Fibroblast of pulmonary artery (primary cell): Measurements from ENCODE around the gene PHLPP1.

ENCODE experiments used
- DNase-seq: peaks from one replicate; pipeline ENCODE4 v3.0.0-alpha.2; 2010; ENCODE audit warnings: low read depth
- H3K4me3 ChIP-seq: replicated peaks from 2 replicates; pipeline ENCODE4 v1.5.1; 2011; ENCODE audit warnings: low read depth, mild to moderate bottlenecking, control low read depth, low read length, moderate library complexity
- TF ChIP-seq, protein P1 (sequence below): IDR thresholded peaks from 2 replicates; pipeline ENCODE4 v1.5.1; 2011; ENCODE audit warnings: mild to moderate bottlenecking, control low read depth, low read length, inconsistent platforms; ENCODE audit errors: missing control alignments

Gene PHLPP1

GRCh38 chr18:62766266-62766665 is 50.9 kb downstream of the PHLPP1 start:
- no peak overlapping the region for H3K4me3 ChIP-seq
- TF ChIP-seq, protein P1, sequence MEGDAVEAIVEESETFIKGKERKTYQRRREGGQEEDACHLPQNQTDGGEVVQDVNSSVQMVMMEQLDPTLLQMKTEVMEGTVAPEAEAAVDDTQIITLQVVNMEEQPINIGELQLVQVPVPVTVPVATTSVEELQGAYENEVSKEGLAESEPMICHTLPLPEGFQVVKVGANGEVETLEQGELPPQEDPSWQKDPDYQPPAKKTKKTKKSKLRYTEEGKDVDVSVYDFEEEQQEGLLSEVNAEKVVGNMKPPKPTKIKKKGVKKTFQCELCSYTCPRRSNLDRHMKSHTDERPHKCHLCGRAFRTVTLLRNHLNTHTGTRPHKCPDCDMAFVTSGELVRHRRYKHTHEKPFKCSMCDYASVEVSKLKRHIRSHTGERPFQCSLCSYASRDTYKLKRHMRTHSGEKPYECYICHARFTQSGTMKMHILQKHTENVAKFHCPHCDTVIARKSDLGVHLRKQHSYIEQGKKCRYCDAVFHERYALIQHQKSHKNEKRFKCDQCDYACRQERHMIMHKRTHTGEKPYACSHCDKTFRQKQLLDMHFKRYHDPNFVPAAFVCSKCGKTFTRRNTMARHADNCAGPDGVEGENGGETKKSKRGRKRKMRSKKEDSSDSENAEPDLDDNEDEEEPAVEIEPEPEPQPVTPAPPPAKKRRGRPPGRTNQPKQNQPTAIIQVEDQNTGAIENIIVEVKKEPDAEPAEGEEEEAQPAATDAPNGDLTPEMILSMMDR, result no peak
- DNase-seq, result no peak

DNA sequence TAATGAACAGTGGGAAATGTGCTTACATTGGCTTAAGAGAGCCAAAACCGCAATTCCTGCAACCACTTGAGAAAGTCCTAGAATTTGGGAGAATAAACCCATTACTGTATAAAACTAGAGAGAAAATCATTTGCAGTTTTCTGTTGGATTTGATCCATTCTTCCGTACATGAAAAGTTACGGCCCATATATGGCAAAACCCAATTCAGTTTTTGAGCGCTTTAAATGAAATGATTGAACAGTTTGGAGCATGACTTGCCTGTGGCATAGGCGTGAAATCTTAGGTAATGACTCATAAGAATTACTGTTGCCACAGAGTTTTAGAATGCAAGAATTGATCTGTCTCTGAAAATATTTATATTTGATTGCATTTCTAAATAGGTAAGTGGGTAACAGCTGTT is 52.0 kb downstream of the PHLPP1 start:
- TF ChIP-seq, protein P1, result no peak
- no peak for DNase-seq
- H3K4me3 ChIP-seq, result no peak overlapping the region

DNA sequence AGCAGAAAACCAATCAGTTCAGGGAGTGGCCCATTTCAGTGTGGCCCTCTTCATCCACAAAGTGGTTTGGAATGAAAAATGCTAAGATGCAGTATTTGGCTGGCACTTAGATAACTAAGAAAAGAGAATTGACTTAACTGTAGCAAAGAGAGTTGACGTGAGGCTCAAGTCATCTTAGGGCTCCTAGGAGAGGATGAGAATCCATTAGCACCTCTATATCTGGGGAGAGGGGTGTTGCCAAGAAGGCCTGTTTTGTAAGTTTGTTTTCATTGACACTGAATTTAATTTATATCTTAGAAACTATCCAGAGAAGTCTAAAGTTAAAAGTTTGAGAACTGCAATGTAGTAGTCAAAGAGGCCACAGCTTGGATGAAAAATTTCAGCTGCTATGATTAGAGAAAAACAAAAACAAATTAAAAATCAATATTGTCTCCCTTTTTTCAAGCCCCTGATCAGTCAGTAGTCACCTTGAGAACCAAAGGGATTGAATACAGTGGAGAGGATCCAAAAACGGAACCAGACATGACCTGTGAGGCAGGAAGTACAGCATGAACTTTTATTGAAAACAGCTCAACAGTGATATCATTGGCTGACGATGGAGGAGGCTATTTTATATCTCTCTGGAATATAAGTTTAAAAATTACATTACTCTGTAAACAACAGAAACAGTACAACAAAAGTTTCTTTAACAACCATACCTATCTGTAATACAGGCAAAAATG is 52.7 kb downstream of the PHLPP1 start:
- no peak overlapping the region for H3K4me3 ChIP-seq
- DNase-seq, result no peak
- TF ChIP-seq, protein P1, result no peak

DNA sequence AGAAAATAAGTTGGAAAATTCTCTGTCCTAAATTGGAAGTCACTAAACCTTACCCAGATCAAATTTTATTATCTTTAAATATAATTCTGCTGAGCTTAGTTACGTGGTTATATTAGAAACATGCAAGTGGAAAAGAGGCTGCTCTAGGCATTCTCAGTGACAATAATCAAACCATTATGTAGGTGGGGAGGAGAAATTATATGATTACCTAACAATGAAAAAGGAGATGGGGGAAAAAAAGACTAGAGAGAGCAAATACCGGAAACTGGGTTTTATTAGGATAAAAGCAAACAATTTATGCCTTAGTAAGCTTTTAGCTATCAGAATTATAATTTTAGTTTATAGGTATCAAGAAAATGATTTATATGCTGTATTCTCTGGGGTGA is 53.2 kb downstream of the PHLPP1 start:
- no peak overlapping the region for H3K4me3 ChIP-seq
- TF ChIP-seq, protein P1, result no peak
- no peak for DNase-seq

- no peak overlapping the region for H3K4me3 ChIP-seq
- TF ChIP-seq, protein P1, result no peak
- no peak for DNase-seq
Measured at GRCh38 chr18:62769216-62769615, 53.9 kb downstream of the PHLPP1 start.

DNA sequence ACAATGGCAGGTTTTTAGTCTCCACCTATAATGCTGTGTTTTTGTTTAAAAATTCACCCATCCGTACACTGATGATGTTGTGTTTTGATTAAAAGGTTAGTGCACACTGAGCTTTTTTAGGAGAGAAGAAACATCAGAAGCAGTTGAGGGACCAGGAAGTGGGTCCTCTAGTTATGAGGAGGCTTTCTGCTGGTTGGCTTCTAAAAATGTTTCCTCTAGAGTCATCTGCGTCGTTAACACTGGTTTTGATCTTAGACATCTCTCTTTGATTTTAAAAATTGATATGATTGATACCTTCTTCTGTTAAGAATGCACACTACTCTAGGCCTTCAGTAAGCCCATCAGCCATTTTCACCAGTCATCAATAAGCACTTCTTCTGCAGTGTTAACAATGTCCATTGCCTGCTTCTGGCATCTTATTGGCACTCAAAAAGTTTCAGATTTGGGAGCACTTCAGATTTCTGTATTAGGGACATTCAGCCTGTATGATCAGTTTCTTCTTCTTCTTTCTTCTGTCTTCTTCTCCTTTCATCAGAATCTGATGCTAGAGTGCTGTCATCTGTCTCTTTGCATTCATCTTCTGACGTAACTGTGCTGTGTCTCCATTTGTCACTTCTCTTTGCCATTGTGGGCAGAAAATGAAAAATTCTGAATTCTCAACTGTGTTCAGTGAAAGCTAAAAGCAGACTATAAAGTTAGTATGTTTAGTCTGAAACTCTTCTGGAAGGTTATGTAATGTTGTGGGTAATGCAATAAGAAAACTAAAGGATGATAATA is 56.3 kb downstream of the PHLPP1 start:
- H3K4me3 ChIP-seq, result no peak overlapping the region
- TF ChIP-seq, protein P1, result no peak
- no peak for DNase-seq
